PC-3 (cell line): ENCODE results near the gene EXO5.

Source experiments
- EZH2 ChIP-seq: fragments of 300-600 bp; sonication (generic); IDR thresholded peaks from one replicate; pipeline ENCODE4 v1.6.1; 2017; ENCODE audit warnings: antibody characterized with exemption, mild to moderate bottlenecking, low read length; ENCODE audit not compliant: unreplicated experiment
- TF ChIP-seq, protein P1 (sequence below): fragments of 300-600 bp; sonication (generic); conservative IDR thresholded peaks from 2 replicates; pipeline ENCODE4 v1.5.1; 2017; ENCODE audit warnings: antibody characterized with exemption, low read depth, mild to moderate bottlenecking, low read length

GRCh38 chr1:40562185-40562584 is 53.6 kb downstream of the EXO5 start:
- TF ChIP-seq, protein P1, sequence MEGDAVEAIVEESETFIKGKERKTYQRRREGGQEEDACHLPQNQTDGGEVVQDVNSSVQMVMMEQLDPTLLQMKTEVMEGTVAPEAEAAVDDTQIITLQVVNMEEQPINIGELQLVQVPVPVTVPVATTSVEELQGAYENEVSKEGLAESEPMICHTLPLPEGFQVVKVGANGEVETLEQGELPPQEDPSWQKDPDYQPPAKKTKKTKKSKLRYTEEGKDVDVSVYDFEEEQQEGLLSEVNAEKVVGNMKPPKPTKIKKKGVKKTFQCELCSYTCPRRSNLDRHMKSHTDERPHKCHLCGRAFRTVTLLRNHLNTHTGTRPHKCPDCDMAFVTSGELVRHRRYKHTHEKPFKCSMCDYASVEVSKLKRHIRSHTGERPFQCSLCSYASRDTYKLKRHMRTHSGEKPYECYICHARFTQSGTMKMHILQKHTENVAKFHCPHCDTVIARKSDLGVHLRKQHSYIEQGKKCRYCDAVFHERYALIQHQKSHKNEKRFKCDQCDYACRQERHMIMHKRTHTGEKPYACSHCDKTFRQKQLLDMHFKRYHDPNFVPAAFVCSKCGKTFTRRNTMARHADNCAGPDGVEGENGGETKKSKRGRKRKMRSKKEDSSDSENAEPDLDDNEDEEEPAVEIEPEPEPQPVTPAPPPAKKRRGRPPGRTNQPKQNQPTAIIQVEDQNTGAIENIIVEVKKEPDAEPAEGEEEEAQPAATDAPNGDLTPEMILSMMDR = no peak
- no peak for TF ChIP-seq EZH2
